ENCODE results near the gene NYNRIN.

NYNRIN gene

GRCh38 chr14:24392325-24393091 is 6.3 kb upstream of the NYNRIN start:
- DNase-seq (ENCODE audit: low spot score): no peak

GRCh38 chr14:24394275-24394674 is 4.5 kb upstream of the NYNRIN start:
- no peak for DNase-seq (ENCODE audit: low spot score)

- no peak for DNase-seq (ENCODE audit: low spot score)
Observed at GRCh38 chr14:24395609-24396582, 2.9 kb upstream of the NYNRIN start.

- no peak for DNase-seq (ENCODE audit: low spot score)
Observed at GRCh38 chr14:24397639-24398292, 1.0 kb upstream of the NYNRIN start.

GRCh38 chr14:24398293-24398652 is 530 bp upstream of the NYNRIN start:
- DNase-seq (ENCODE audit: low spot score): no peak

- DNase-seq (ENCODE audit: low spot score): no peak
Observed at GRCh38 chr14:24399447-24399822, 632 bp downstream of the NYNRIN start.

- no peak for DNase-seq (ENCODE audit: low spot score)
Observed at GRCh38 chr14:24399999-24400718, 1.4 kb downstream of the NYNRIN start.

- no peak for DNase-seq (ENCODE audit: low spot score)
Observed at GRCh38 chr14:24401810-24402702, 3.3 kb downstream of the NYNRIN start.

- DNase-seq (ENCODE audit: low spot score): no peak
Observed at GRCh38 chr14:24403294-24403998, 4.6 kb downstream of the NYNRIN start.

- no peak for DNase-seq (ENCODE audit: low spot score)
Observed at GRCh38 chr14:24404814-24405213, 6.0 kb downstream of the NYNRIN start.

GRCh38 chr14:24406416-24406815 is 7.6 kb downstream of the NYNRIN start:
- no peak for DNase-seq (ENCODE audit: low spot score)

GRCh38 chr14:24407608-24408325 is 9.0 kb downstream of the NYNRIN start:
- no peak for DNase-seq (ENCODE audit: low spot score)

- no peak for DNase-seq (ENCODE audit: low spot score)
Observed at GRCh38 chr14:24408764-24409163, 10.0 kb downstream of the NYNRIN start.

GRCh38 chr14:24409192-24409591 is 10.4 kb downstream of the NYNRIN start:
- no peak for DNase-seq (ENCODE audit: low spot score)

- DNase-seq (ENCODE audit: low spot score): no peak
Observed at GRCh38 chr14:24409956-24410355, 11.2 kb downstream of the NYNRIN start.

GRCh38 chr14:24411443-24412389 is 12.9 kb downstream of the NYNRIN start:
- peak; percentile 67 for DNase-seq (ENCODE audit: low spot score)

- no peak for DNase-seq (ENCODE audit: low spot score)
Observed at GRCh38 chr14:24414077-24414476, 15.3 kb downstream of the NYNRIN start.

- no peak for DNase-seq (ENCODE audit: low spot score)
Observed at GRCh38 chr14:24414732-24415420, 16.1 kb downstream of the NYNRIN start.
